HT-29 (cell line): ENCODE results near the gene GAB2. TPM values are rescaled to one million over a fixed set of nuclear protein-coding genes. Genes with fewer than 3 reads are reported as not detected.

Experiments
- DNase-seq: peaks from one replicate; pipeline ENCODE4 v3.0.0-alpha.2; 2015; ENCODE audit warnings: low spot score
- total RNA-seq: library from RNA; depleted of rRNA; stranded (reverse); fragments of >200 nt; shearing (Covaris generic); gene quantifications from 2 replicates; pipeline ENCODE4 v1.2.3, GENCODE V29; 2014

GAB2 gene
- total RNA-seq, 1 experiment from 2014 or later: 3.6 TPM

DNA sequence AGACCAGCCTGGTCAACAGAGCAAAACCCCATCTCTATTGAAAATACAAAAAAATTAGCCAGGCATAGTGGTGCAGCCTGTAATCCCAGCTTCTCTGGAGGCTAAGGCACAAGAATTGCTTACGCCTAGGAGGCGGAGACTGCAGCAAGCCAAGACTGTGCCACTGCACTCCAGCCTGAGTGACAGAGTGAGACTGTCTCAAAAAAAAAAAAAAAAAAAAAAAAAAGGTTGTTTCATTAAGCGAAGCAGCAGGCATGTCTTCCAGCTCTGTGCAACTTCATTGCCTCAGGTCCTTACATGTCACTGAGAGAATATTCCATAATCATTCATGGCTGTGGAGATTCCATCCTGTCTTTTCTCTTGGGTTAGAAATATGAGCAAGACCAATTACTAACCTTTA, 16.9 kb downstream of the GAB2 start:
- no peak for DNase-seq

DNA sequence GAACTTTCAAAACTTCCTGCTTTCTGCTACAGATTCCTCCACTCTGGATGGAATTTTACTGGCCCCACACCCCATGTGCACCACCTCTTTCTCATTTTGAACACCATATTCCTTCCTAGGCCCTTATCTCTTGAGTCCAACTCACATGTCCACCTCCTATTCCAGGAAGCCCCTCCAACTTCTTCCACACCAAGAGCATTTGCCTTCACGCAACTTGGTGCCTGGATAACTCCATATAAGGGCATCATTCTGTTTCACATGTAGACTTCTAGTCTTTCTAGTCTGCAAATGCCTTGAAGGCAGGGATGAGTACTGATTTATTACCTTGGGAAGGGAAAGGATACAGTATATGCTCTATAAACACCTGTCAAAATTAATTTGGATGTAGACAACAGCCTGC, 17.5 kb downstream of the GAB2 start:
- no peak for DNase-seq

DNA sequence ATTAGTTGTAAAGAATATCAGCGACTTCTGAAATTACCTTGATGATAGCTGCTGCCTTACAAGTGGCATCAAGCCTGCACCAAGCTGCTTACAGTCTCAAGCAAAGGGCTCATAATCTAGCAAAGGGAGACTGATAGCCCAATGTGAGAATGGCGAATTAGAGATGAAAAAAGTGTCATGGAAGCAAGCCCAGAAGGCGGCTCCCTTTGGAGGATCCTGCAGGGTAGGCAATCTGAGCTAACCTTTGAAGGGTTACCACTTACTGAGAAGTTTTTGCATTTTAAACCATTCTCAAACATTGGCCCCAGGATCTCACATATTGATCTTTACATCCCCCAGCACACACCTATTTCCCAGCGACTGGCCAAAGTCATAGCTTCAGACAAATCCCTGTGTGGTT, 18.5 kb downstream of the GAB2 start:
- no peak for DNase-seq

DNA sequence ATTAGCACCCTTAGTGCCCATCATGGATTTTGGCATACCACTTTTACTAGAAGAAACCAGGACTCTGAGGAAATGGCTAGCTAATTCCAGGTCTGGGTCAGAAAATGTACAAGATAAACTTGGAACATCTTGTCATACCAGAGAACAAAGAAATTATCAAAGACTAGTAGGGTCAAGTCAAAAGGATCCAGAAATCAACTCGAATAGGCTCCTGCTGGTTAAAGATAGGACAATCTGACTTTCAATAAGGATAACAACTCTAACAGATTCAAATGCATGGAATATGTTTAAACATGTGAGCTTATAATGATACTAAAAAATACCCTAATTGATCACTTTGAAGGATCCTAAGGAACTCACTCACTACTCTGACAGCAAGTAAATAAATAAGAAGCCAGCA, 18.9 kb downstream of the GAB2 start:
- DNase-seq: no peak

DNA sequence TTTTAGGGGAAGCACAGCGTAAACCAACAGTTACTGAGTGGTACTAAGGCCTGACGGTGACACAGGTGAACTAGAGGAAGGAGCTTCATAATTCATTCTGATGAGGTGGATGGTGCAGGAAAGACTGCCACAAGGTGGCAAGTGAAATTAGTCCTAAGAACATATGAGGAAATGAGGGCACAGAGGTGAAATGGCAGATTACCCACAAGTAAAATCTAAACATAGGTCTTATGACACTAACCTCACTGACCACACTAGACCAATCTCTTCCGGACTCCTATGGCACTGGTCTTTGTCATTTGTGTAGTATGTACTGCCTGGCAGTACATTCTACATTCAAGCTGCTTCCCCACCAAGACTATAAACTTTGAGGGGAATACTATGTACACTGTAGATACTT, 20.2 kb downstream of the GAB2 start:
- peak; percentile 12 for DNase-seq

DNA sequence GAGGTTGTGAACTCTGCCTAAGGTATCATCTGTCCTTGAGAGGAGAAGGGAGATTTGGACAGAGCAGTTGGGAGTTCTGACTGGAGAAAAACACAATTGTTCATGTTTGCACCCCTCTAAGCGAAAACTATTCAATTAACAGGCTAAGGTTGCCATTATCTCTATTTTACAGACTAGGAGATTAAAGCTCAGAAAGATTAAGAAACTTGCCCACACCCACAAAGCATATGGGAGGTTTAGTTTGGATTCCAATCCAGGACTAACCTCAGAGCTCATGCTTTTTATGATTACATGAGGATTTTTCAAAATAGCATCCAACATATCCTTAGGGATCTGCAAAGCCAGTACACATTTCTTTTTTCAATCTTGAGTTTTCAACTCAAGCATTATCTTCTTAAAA, 22.0 kb downstream of the GAB2 start:
- DNase-seq: no peak

DNA sequence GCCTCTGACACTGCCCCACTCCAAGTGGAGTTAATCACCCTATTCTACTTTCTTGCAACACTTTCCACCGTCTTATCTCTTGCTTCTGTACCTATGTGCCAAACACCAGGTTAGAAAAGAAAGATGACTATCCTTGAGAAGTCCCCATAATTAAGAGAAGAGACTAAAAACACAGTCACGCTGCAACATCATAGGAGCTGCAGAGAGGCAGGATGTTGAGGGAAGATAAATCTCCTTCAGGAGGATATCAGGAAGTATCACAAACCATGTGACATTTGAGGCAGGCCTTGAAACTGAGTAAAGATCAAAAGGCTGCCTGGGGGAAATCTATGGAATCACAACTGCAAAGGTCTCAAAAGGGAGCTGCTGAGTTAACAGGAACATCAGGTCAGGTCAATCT, 24.8 kb downstream of the GAB2 start:
- DNase-seq: no peak

DNA sequence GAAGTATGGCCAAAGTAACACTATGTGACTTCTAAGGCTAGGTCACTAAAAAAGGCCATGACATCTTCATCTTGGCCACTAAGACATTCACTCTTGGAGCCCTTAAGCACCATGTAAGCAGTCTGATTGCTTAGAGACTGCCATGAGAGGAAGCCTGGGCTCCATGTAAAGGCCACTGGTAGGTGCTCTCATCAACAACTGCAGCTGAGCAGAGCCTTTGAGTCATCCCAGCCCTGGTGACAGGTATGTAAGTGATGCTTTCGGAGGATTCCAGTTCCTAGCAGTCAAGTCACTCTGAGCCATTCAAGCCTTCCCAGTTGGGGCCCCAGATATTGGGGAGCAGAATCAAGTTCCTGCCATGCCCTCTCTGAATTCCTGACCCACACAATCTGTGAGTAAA, 26.2 kb downstream of the GAB2 start:
- no peak for DNase-seq

DNA sequence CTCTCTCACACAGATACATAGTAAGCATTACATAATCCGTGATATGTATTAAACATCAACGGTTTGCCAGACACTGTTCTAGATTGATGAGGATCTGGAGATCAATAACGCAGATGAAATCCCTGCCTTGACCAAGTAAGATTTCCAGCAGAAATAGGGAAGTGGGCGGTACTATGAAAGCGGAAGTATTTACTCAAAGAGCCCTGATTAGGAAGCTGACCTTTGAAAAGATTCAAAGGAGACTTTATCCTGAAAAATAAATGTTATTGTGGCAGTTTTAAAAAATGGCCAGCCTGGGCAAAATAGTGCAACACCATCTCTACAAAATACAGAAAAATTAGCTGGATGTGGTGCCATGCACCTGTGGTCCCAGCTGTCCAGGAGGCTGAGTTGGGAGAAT, 26.8 kb downstream of the GAB2 start:
- DNase-seq: no peak

DNA sequence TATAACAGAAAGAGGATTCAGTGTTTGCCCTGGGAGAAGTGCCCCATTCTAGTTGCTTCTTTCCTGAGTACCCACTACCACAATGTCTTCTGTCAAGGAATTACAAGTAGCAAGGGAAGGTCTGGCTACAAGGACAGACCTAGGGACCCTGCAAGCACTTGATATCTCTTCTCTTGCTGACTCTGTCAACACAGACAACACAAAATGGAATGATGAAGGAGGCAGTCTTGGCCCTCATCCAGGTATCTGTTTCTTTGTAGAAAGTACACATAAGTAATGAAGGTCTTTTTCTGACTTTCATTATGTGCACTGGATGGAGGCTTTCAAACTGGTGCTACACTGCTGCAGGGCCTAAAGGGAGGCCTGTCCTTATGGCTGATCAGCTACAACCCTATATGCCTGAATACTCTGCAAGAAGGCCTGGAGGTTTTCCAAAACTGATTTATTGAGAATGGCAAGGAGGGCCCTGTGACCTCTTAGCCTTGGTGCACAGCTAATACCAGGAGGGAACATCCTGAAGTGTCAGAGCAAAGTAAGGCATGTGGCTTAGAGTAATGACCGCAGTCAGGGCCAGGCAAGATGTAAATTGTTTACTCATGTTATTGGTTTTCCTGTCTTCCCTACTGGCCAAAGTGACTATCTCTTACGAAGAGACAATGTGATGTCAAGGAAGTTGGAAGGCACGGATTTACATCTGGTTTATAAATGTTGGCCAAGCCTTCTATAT, 31.2 kb downstream of the GAB2 start:
- DNase-seq: no peak

DNA sequence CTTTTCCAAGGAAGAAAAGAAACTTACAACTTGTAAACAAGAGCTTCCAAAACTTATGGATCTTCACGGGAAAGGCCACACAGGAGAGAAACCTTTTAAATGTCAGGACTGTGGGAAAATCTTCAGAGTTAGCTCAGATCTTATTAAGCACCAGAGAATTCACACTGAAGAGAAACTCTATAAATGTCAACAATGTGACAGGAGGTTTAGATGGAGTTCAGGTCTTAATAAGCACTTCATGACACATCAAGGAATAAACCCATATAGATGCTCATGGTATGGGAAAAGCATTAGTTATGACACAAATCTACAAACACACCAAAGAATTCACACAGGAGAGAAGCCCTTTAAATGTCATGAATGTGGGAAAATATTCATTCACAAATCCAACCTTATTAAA, 32.4 kb downstream of the GAB2 start:
- DNase-seq: no peak

DNA sequence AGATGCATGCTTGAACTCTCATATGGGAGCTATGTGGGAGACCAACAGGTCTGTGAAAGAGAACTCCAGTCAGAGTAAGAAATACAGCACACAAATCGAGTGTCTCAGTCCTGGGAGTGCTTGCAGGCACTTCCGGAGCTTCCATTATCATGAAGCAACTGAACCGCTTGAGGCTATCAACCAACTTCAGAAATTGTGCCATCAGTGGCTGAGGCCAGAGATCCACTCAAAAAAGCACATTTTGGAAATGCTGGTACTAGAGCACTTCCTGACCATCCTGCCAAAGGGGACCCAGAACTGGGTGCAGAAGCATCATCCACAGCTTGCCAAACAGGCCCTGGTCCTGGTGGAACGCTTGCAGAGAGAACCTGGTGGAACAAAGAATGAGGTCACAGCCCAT, 33.4 kb downstream of the GAB2 start:
- no peak for DNase-seq

DNA sequence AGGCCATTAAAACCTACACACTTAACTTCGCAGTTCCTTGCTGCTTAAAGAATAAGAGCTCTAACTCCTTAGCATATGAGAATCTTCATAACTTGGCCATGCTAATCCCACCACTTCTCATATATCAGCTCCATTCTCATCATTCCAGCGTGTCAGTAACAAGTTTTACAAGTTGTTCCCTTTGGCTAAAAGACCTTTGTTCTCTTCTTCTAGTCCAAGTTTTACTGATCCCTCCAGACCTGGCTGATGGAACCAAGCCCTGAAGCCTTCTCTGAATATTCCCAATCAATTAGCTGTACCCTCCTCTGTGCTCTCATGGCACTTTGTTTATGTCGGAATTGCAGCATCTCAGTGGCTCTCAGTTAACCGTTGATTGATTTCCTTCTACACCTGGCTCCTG, 35.8 kb downstream of the GAB2 start:
- no peak for DNase-seq

DNA sequence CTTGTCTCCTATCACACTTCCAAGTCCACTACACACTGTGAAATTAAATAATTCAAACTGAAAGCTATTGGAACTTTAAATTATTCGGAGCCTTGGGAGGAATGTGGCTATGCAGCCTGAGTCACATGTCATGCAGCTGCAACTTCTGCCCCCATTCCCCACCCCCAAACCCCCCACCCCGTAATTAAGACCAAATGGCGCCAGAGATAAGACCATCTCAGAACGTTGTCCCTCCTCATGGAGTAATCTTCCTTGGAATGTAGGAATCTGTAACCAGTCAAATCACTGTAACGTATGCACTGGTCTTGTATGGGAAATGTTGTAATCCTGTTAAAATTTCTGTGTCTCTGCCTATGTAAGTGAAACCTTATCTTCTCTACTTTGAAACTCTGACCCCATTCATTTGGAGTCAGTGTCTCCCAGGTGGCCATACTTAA, 37.0 kb downstream of the GAB2 start:
- no peak for DNase-seq

DNA sequence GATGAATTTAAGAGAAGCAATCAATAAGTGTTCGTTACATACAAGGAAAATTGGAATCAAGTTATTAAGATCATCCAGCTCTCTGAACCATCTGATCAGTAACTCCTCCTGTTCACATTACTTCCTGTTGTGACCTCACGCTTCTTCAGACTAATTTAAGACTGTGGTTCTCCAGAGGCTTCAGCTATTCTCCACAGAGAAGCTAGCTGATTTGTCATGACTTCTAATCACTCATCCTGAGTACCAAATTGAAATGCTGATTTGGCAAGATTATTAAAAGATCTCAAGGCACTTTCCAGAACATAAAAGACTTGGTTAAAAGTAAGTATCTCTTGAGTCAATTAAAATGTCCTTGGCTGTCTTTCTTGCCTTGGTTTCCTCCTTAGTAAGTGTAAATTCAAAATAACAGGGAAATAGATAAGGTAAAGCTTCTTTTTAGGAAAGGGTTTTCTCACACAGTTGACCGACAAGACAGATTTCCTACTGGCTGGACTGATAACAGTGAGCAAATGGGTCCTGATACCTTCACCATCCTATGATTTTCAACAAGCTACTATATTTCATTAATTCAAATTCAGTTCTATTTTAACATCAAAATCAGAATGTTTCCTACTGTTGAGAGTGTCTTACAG, 38.5 kb downstream of the GAB2 start:
- DNase-seq: no peak

DNA sequence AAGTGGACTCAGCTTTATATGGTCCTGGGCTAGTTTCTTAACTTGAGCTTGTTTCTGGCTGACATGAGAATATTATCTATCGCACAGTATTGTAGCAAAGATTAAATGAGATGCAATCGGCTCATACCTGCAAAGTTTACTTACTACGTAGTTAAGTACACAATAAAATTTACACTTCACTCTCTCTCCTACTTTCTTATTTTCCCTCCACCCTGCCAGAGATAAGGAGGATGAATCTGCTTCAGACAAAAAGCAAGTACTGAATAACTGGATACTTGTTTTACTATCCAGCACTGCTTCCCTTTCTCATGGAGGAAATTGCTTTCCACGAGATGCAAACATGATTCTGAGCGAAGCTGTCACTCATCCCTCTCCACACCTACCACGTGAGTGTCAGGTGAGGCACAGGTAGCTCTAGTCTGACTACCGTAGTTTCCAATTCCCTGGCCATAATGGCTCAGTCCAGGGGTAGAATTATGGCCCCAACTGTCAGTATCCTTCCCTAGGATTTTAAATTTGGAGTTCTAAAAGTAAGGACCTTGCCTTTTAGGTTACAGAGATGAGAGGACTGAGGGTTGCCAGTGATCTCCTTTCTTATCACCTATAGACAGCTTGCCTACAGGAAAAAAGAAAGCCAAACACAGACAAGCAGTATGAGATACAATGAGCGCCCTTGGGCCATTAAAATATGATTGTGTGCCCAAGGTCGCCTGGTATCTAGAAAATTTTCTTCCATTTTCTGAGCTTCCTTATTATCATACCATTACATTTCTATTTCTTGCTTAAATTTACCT, 39.8 kb downstream of the GAB2 start:
- no peak for DNase-seq

DNA sequence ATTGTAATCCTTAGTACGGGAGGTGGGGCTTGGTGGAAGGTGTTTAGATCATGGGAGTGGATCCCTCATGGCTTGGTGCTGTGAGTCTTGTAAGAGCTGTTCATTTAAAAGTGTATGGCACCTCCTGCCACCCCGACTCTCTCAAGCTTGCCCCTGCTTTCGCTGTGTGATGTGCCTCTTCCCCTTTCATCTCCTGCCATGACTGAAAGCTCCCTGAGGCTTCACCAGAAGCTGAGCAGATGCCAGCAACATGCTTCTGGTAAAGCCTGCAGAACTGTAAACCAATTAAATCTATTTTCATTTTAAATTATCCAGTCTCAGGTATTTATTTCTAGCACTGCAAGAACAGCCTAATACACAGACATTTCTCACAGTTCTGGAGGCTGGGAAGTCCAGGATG, 40.8 kb downstream of the GAB2 start:
- DNase-seq: no peak

DNA sequence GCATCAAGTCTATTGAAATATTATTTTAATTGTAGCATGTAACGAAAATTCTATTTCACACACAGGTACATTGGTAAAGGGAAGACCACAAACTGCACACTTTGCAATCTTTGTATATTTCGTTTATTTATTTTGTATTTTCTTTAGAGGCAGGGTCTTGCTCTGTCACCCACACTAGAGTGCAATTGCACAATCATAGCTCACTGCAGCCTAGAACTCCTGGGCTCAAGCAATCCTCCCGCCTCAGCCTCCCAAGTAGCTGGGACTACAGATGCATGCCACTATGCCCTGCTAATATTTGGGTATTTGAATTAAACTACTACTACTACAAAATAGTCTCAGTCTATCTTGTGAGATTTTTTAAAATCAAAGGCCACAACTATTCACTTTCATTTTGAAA, 42.7 kb downstream of the GAB2 start:
- no peak for DNase-seq

DNA sequence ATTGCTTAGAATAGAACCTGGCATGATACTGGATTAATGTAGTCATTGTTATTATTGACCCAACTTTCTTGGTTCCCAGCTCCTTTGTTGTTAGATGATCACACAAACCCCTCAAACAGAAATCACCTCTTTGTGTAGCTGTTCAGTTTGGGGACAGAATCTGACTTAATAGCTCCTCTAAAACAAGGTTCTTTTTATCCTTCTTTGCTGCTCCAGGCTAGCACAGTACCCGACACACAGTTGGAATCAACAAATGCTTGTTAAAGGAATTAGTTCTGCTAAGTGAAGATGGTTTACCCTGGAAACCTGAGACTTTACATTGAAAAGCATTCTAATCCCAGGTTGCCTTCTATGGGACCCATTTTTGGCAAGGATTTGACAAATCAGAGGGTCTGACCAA, 43.9 kb downstream of the GAB2 start:
- no peak for DNase-seq

DNA sequence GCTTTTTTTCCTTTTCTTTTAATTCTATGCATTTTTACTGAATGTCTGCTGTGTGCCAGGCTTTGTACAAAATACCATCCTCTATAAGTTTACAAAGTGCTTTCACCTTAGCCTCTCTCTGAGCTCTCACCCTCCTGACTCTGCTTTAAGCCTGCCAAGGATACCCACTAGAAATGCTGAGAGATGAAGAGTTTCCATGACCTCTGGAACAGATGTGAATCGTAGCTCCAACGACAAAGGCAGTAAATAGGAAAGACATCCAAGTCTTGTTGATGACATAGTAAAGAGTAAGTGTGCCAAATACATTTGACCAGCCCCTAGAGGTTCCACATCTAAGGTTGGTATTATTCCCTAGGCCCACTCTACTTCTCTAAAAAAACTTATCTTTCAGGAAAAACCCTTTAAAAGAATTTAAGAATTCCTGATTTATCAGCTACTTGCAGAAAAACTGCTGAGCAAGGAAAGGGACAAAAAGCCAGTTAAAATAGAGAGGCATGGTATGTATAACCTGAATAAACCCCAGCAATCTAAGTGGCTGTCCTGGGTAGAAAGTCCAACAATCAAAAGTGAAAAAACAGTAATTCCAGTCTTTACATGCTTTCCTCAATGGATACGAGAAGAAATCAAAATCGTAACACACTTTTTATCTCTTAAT, 45.4 kb downstream of the GAB2 start:
- no peak for DNase-seq

DNA sequence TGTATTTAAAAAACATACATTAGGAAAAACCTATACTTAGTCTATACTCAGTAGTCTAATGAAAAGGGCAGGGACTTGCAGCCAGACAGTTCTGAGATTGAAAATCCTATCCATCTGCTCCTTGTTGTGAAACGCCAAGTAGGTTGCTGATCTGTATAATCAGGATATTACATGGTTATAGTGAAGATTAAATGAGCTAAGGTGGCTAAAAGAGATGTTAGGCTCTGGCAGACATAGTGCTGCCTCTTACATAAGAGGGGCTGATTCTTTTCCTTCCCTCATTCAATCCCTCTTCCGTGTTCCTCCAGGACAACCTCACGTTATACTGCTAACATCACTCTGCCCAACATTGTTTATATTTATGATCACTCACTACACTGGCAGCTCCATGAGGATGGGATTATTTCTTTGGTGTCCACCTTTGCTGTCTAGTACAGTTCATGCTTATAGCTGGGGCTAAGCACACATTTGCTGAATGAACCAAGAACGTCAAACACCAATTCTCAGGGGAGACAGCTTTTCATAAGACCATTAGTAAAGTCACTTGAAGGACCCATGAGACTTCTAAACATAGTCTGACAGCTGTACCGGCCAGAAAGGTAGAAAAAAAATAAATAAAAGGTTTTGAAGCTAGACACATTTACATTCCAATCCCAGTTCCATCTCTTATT, 46.3 kb downstream of the GAB2 start:
- no peak for DNase-seq
